Smooth muscle cell (in vitro differentiated cells): ENCODE results near the gene PLEKHM2. TPM values are rescaled to one million over a fixed set of nuclear protein-coding genes. Genes with fewer than 3 reads are reported as not detected.
"Not testable (repeated sequence)": the region's sequence is repeated elsewhere in the genome, so short reads cannot be mapped to it uniquely, and the experiment has no call there.

Experiments used
- DNase-seq: peaks from one replicate; lab custom pipeline; 2025; ENCODE audit not compliant: unreplicated experiment; lab: John Stamatoyannopoulos, UW
- H2AFZ ChIP-seq: fragments of 200-600 bp; sonication (generic); 2 replicates; pipeline ENCODE4 v1.6.0; 2016; ENCODE audit warnings: antibody characterized with exemption, low read depth, mild to moderate bottlenecking
- H3F3A ChIP-seq: fragments of 200-600 bp; sonication (generic); 2 replicates; pipeline ENCODE4 v1.6.0; 2017; ENCODE audit warnings: antibody characterized with exemption, low read depth
- H3K27ac ChIP-seq: fragments of 200-600 bp; sonication (generic); 2 replicates; pipeline ENCODE4 v1.5.1; 2016; ENCODE audit warnings: low read depth, mild to moderate bottlenecking
- H3K27me3 ChIP-seq: fragments of 200-600 bp; sonication (generic); 2 replicates; pipeline ENCODE4 v1.6.1; 2016; ENCODE audit warnings: low read depth, mild to moderate bottlenecking
- H3K36me3 ChIP-seq: fragments of 200-600 bp; sonication (generic); 2 replicates; pipeline ENCODE4 v1.5.1; 2016; ENCODE audit warnings: low read depth
- H3K4me1 ChIP-seq: fragments of 200-600 bp; sonication (generic); 2 replicates; pipeline ENCODE4 v1.5.1; 2016; ENCODE audit warnings: low read depth
- H3K4me2 ChIP-seq: fragments of 200-600 bp; sonication (generic); 2 replicates; pipeline ENCODE4 v1.6.0; 2016; ENCODE audit warnings: mild to moderate bottlenecking
- H3K4me3 ChIP-seq: fragments of 200-600 bp; sonication (generic); 2 replicates; pipeline ENCODE4 v1.5.1; 2016; ENCODE audit warnings: mild to moderate bottlenecking
- H3K79me2 ChIP-seq: fragments of 200-600 bp; sonication (generic); 2 replicates; pipeline ENCODE4 v1.6.0; 2016; ENCODE audit warnings: low read depth, mild to moderate bottlenecking
- H3K9ac ChIP-seq: fragments of 200-600 bp; sonication (generic); 2 replicates; pipeline ENCODE4 v1.6.0; 2016; ENCODE audit warnings: low read depth
- H3K9me3 ChIP-seq: fragments of 200-600 bp; sonication (generic); replicated peaks from 2 replicates; pipeline ENCODE4 v1.5.1; 2016; ENCODE audit warnings: low read depth
- H4K20me1 ChIP-seq: fragments of 200-600 bp; sonication (generic); 2 replicates; pipeline ENCODE4 v1.6.0; 2016; ENCODE audit warnings: low read depth
- WGBS: methylation state at CpG from one replicate; pipeline ENCODE4 v1.1.7; 2016; ENCODE audit warnings: low lambda C conversion rate; 5-methylcytosine and 5-hydroxymethylcytosine counted together
- polyA plus RNA-seq: library from polyadenylated mRNA; unstranded; fragments of >200 nt; fragmentation: Nextera tagmentation; extraction: Ambion mirVana; gene quantifications from 2 replicates; pipeline ENCODE4 v1.2.1, GENCODE V29; 2016
- total RNA-seq: library from RNA; depleted of rRNA; stranded (reverse); fragments of >200 nt; gene quantifications from 2 replicates; pipeline ENCODE4 v1.2.3, GENCODE V29; 2014
- TF ChIP-seq, protein P1 (sequence below): fragments of 200-600 bp; sonication (generic); IDR thresholded peaks from 2 replicates; pipeline ENCODE4 v1.5.1; 2017; ENCODE audit warnings: borderline replicate concordance, mild to moderate bottlenecking, antibody characterized with exemption; ENCODE audit not compliant: insufficient read depth, poor library complexity, severe bottlenecking

Gene PLEKHM2
- total and polyA plus RNA-seq, 2 experiments from 2014 or later, result 26.5 to 39.6 TPM

DNA sequence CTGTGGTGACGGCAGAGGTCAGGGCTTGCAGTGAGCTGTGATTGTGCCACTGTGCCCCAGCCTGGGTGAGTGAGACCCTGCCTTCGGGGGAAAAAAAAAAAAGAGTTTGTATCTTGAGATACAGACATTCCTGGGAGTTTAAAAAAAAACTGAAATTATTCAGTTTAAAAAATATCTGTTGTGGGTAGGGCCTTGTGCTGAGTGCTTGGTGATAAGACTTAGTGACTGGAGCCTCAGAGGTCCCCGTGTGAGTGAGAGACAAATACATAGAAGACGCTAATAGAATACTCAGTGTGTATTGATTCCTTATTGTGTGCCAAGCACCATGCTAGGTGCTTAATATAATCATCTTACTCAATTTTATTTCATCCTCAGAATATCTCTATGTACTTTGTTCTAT, 44.2 kb upstream of the PLEKHM2 start:
- no peaks in the 10 kb centered on the region for H3F3A ChIP-seq
- H3K9ac ChIP-seq, result no peak overlapping the region
- no peaks in the 10 kb centered on the region for H3K9me3 ChIP-seq
- H3K79me2 ChIP-seq, result no peaks in the 10 kb centered on the region
- no peaks in the 10 kb centered on the region for H3K27me3 ChIP-seq
- no peaks in the 10 kb centered on the region for H3K4me1 ChIP-seq
- no peak overlapping the region for H3K27ac ChIP-seq
- no peak overlapping the region for H3K4me2 ChIP-seq
- H2AFZ ChIP-seq, result no peak overlapping the region
- H4K20me1 ChIP-seq, result no peaks in the 10 kb centered on the region
- H3K36me3 ChIP-seq, result peaks cover 12% of the 10 kb centered on the region
- 97% methylated on average over 4 of the region's 4 CpGs for WGBS
- TF ChIP-seq, protein P1, sequence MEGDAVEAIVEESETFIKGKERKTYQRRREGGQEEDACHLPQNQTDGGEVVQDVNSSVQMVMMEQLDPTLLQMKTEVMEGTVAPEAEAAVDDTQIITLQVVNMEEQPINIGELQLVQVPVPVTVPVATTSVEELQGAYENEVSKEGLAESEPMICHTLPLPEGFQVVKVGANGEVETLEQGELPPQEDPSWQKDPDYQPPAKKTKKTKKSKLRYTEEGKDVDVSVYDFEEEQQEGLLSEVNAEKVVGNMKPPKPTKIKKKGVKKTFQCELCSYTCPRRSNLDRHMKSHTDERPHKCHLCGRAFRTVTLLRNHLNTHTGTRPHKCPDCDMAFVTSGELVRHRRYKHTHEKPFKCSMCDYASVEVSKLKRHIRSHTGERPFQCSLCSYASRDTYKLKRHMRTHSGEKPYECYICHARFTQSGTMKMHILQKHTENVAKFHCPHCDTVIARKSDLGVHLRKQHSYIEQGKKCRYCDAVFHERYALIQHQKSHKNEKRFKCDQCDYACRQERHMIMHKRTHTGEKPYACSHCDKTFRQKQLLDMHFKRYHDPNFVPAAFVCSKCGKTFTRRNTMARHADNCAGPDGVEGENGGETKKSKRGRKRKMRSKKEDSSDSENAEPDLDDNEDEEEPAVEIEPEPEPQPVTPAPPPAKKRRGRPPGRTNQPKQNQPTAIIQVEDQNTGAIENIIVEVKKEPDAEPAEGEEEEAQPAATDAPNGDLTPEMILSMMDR, result no peak
- no peak for DNase-seq
- H3K4me3 ChIP-seq, result no peak overlapping the region

DNA sequence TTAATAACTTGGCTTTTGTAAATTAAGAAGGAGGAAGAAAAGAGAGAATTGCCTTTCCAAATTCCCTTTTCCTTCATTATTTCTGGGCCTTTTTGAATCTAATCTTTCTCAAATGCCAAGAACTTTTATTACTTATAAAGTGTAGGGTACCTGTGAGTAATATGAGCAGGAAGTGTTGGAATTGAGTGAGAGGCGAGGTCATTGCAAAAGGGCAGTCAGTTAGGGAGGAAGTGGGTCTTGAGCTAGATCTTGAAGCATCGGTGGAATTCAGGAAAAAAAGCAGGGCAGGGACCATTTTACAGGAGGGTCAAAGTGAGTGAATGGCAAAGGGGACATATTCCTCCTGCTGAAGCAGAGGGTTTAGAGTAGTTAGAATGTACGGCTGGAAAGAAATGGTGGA, 43.5 kb upstream of the PLEKHM2 start:
- Histone ChIP-seq H2AFZ (no peak overlapping the region), H4K20me1 (no peaks in the 10 kb centered on the region), H3K27me3 (no peaks in the 10 kb centered on the region), H3K4me2 (no peak overlapping the region), H3K9me3 (no peaks in the 10 kb centered on the region), H3K27ac (no peak overlapping the region), H3K4me1 (no peaks in the 10 kb centered on the region), H3K36me3 (peaks cover 12% of the 10 kb centered on the region), H3K9ac (no peak overlapping the region), H3K79me2 (no peaks in the 10 kb centered on the region), H3F3A (no peaks in the 10 kb centered on the region), H3K4me3 (no peak overlapping the region)
- no peak for DNase-seq
- WGBS, result 98% methylated on average over 3 of the region's 3 CpGs
- TF ChIP-seq, protein P1, result no peak

DNA sequence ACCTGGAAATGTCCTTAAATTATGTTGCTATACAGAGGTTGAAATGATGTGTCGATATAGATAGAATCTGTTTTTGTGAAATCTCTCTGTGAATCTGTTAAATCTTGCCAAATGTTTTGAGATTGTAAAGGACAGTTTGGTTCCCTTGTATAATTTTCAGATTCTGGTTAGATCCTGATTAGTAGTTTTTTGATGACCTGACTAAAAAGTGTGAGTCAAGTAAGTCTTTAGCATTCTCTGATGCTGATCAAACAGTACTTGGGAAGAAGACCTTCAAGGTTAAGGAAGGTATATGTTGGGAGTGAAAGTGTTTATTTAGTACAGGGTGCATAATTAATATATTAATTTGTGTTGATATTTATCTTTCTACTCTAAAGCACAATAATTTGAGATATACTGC, 34.2 kb upstream of the PLEKHM2 start:
- H3K4me2 ChIP-seq, result no peak overlapping the region
- H3K9me3 ChIP-seq, result no peaks in the 10 kb centered on the region
- H3K36me3 ChIP-seq, result peaks cover 6% of the 10 kb centered on the region
- H3F3A ChIP-seq, result no peaks in the 10 kb centered on the region
- no peaks in the 10 kb centered on the region for H3K27me3 ChIP-seq
- H3K27ac ChIP-seq, result no peak overlapping the region
- no peaks in the 10 kb centered on the region for H3K4me1 ChIP-seq
- no peak overlapping the region for H3K4me3 ChIP-seq
- 100% methylated on average over 1 of the region's 1 CpG for WGBS
- H3K9ac ChIP-seq, result no peak overlapping the region
- no peaks in the 10 kb centered on the region for H3K79me2 ChIP-seq
- H4K20me1 ChIP-seq, result peaks cover 7% of the 10 kb centered on the region
- no peak overlapping the region for H2AFZ ChIP-seq
- TF ChIP-seq, protein P1, result no peak
- no peak for DNase-seq

DNA sequence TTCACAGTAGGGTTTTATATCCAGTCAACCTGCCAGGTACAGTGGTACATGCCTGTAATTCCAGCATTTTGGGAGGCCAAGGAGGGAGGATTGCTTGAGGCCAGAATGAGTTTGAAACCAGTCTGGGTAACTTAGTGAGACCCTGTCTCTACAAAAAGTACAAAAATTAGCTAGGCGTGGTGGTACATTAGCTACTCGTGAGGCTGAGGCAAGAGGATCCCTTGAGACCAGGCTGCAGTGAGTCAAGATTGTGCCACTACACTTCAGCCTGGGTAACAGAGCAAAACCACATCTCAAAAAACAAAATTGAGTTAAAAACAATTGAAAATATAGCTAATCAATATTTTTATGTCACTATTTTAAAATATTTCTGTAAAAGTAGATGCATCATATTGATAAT, 33.7 kb upstream of the PLEKHM2 start:
- Histone ChIP-seq H3F3A (no peaks in the 10 kb centered on the region), H3K4me3 (no peak overlapping the region), H3K27ac (no peak overlapping the region), H3K4me1 (no peaks in the 10 kb centered on the region), H3K27me3 (no peaks in the 10 kb centered on the region), H3K9me3 (no peaks in the 10 kb centered on the region), H3K4me2 (no peak overlapping the region), H2AFZ (no peak overlapping the region), H3K9ac (no peak overlapping the region), H3K79me2 (no peaks in the 10 kb centered on the region), H3K36me3 (peaks cover 6% of the 10 kb centered on the region), H4K20me1 (peaks cover 7% of the 10 kb centered on the region)
- no peak for DNase-seq
- TF ChIP-seq, protein P1, result no peak
- WGBS, result 100% methylated on average over 2 of the region's 2 CpGs

DNA sequence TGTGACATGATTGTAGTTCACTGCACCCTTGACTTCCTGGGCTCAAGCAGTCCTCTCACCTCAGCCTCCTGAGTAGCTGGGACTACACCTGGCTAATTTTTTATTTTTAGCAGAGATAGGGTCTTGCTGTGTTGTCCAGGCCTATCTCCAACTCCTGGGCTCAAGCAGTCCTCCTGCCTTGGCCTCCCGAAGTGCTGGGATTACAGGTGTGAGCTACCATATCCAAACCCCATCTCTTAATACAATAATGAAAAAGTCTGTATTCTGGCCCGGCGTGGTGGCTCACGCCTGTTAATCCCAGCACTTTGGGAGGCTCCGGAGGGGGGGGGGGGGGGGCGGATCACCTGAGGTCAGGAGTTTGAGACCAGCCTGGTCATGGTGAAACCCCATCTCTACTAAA, 32.0 kb upstream of the PLEKHM2 start:
- not testable (repeated sequence) for H3K27me3 ChIP-seq, H3K4me2 ChIP-seq, H2AFZ ChIP-seq, H3K9ac ChIP-seq, H4K20me1 ChIP-seq, H3K27ac ChIP-seq, H3K79me2 ChIP-seq, H3F3A ChIP-seq, H3K9me3 ChIP-seq, H3K4me1 ChIP-seq, H3K4me3 ChIP-seq, H3K36me3 ChIP-seq, DNase-seq
- WGBS, result 95% methylated on average over 4 of the region's 6 CpGs
